ENCODE results near the gene RAPGEF3.

The RAPGEF3 gene

DNA sequence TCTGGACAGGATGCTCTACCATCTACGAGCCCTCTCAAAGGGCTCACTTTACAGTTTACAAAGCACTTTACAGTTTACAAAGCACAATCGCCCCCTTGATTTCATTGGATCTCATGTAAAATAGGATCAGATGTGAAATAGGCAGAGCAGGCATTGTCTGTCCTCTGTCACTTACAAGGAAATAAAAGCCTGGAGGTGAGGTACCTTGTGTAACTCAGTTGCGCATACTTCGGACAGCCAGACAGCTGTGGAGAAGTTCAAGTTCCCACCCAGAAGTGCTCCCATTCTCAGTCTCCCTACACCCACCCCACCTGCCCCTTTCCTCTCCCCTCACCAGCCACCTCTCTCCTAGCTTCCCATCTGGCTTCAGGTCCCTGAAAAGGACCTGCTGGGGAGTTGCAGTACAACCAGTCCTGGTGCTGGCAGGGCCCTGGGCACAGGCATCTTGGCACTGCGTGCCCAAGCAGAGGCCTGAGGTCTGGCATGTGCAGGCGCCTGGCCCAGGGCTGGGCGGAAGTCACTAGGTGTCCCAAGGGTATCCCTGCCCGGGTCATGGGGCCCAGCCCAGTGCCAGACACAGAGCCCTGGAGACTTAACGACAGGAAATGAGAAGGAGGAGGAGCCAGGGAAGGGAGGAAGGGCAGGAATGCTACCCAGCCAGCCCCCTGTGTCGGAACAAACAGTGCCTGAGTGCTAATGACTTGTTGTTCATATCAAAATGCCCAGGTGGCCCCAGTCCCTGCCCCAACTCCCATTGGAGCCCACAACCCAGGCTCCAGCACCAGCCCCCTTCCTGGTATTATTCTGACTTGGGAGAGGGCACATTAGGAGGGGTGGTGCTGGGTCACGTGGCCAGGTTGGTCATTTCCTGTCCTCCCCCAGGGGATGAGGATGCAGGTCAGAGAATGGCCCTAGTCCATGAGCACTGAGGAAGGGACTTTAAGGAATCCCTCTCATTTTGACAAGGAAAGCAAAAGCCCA is 5.4 kb downstream of the RAPGEF3 start:
- TF ChIP-seq, protein P1, sequence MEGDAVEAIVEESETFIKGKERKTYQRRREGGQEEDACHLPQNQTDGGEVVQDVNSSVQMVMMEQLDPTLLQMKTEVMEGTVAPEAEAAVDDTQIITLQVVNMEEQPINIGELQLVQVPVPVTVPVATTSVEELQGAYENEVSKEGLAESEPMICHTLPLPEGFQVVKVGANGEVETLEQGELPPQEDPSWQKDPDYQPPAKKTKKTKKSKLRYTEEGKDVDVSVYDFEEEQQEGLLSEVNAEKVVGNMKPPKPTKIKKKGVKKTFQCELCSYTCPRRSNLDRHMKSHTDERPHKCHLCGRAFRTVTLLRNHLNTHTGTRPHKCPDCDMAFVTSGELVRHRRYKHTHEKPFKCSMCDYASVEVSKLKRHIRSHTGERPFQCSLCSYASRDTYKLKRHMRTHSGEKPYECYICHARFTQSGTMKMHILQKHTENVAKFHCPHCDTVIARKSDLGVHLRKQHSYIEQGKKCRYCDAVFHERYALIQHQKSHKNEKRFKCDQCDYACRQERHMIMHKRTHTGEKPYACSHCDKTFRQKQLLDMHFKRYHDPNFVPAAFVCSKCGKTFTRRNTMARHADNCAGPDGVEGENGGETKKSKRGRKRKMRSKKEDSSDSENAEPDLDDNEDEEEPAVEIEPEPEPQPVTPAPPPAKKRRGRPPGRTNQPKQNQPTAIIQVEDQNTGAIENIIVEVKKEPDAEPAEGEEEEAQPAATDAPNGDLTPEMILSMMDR (IDR thresholded peaks at IDR 0.05; ENCODE audit: low read depth, low read length), result no peak
- DNase-seq (ENCODE audit: extremely low read depth, low read depth), result no peak

DNA sequence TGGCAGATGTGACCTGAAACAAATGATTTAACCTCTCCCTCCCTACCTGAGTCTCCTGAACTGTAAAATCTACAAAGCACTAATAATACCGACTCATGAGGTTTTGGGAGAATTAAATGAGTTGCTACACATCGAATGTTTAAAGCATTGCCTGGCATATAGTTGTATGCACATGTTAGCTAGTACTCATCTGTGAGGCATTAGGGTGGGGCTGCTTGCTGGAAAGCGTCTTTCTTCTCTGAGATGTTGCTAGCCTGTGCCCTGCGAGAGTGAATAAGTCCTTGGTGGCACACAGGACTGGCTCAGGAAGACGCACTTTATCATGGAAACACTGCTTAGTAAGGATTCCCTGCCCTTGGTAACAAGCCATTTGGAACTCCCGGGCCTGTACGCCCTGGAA is 6.1 kb downstream of the RAPGEF3 start:
- DNase-seq (ENCODE audit: extremely low read depth, low read depth), result no peak
- TF ChIP-seq, protein P1 (IDR thresholded peaks at IDR 0.05; ENCODE audit: low read depth, low read length), result no peak

DNA sequence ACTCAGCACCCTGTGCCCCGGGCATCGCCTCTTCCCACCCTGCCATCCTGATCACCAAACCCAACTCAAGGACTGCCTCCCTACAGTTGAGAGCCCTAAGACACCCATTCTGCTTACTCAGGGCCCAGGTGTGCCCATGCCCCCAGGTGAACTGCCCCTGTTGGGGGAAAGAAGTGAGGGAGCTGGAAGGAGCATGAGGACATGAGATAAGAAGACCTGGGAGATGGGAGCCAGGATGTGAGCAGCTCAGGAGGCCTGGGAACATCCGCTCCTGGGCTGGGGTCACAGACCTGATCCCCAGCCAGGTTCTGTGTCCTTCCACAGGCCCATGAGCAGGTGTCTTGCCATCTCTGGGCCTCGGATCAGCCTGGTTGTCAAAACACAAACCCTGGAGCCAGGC is 6.6 kb downstream of the RAPGEF3 start:
- TF ChIP-seq, protein P1 (IDR thresholded peaks at IDR 0.05; ENCODE audit: low read depth, low read length), result no peak
- DNase-seq (ENCODE audit: extremely low read depth, low read depth), result no peak

DNA sequence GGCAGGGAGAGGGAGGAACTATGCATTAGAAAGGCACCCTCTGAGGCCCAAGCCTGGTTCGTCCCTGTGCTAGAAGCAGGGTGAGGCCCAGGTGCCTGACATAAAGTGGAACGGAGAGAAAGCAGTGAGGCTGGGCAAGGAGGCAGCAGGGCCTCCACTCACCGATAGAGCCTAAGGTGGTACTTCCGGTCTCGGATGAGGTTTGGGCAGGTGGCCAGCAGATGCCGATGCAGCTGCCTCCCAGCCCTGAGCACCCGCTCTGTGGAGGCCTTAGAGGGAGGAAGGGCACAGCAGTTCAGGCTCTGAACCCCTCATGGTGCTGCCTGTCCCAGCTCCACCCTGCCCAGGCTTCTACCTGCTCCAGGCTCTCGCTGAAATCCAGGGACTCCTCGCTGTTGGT is 7.1 kb downstream of the RAPGEF3 start:
- no peak for DNase-seq (ENCODE audit: extremely low read depth, low read depth)
- TF ChIP-seq, protein P1 (IDR thresholded peaks at IDR 0.05; ENCODE audit: low read depth, low read length), result no peak

DNA sequence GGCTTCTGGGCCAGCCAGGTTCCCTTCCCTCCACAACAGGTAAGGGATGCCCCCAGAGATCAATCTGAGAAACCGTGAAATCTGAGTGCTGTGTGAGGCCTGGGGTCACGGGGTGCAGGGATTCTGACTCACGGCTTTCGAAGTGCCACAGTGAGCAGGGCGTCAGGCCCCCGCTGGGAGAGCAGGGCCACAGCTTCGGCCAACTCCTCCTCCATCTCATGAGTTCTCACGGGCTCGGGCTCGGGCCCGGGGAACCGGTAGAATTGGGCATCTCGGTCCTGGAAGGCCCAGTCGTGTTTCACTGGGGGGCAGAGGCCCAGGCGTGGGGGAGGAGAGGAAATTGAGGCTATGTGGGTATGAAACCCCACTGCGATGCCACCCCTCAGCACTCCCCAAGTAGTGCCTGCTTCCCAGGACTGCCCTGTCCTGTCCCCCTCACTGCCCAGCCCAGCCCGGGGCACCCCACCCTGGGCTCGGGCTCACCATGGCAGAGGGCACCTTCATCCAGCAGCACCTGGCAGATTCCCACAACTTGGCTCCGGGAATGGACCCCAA is 7.7 kb downstream of the RAPGEF3 start:
- no peak for DNase-seq (ENCODE audit: extremely low read depth, low read depth)
- TF ChIP-seq, protein P1 (IDR thresholded peaks at IDR 0.05; ENCODE audit: low read depth, low read length), result no peak

DNA sequence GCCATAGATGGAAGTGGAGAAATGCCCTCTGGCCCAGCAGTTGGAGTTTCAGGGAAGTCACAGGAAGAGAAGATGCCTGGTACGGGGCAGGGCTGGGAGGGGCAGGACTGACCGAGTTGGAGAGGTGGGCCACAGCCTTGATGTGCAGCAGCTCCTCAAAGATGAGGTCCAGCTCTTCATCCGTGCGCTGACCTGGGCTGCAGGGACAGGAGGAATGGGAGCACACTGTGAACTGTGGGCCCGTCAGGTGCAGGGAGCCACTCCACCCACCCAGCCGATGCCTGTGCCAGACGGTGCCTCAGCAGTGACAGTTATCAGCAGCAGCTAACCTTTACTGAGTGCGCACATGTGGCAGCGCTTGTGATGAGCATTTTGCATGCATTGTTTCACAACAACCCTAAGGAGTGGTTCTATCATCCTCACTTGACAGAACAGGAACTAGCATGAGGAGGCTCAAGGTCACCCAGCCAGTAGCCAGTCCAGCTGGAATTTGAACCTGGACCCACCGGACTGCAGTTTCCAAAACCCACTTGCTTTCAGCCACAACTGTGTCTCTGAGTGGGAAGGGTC is 8.4 kb downstream of the RAPGEF3 start:
- DNase-seq (ENCODE audit: extremely low read depth, low read depth), result no peak
- TF ChIP-seq, protein P1 (IDR thresholded peaks at IDR 0.05; ENCODE audit: low read depth, low read length), result no peak

DNA sequence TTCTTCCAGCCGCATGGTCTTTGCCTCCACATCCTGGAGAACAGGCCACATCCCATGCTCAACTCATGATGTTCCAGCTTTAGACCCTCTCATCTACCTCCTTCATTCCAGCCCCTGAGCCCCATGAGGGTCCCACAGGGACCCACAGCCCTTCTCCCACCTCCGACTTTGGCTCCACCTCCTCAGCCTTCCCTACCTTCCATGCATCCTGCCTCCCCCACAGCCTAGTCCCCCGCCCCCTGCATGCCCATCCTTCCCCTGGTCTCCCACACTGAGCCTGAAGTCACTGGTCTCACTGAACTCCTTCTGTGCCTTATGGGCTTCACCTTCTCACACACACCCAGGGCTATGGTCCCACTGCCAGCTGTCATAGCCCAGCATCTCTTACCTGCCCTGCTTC is 9.8 kb downstream of the RAPGEF3 start:
- TF ChIP-seq, protein P1 (IDR thresholded peaks at IDR 0.05; ENCODE audit: low read depth, low read length), result no peak
- DNase-seq (ENCODE audit: extremely low read depth, low read depth), result no peak
